Right renal cortex interstitium (tissue), 3 donors: Measurements from ENCODE around the gene SYTL5. TPM values are rescaled to one million over a fixed set of nuclear protein-coding genes. Genes with fewer than 3 reads are reported as not detected.
"Not testable (repeated sequence)": the region's sequence is repeated elsewhere in the genome, so short reads cannot be mapped to it uniquely, and the experiment has no call there.

ENCODE experiments used
- DNase-seq, 3 donors: peaks; one replicate each; pipeline ENCODE4 v3.0.0-alpha.2; 2013; ENCODE audit warnings: low read depth in 3 of 3, low spot score in 2 of 3
- polyA plus RNA-seq, 3 donors: library from polyadenylated mRNA; unstranded; fragments of 120-200 nt; gene quantifications; one replicate each; pipeline ENCODE4 v1.2.1, GENCODE V29; 2013; ENCODE audit not compliant: insufficient read length in 3 of 3

The SYTL5 gene
- 1 to 10 TPM; 2.8 to 3.4 (median 2.8) TPM for polyA plus RNA-seq

DNA sequence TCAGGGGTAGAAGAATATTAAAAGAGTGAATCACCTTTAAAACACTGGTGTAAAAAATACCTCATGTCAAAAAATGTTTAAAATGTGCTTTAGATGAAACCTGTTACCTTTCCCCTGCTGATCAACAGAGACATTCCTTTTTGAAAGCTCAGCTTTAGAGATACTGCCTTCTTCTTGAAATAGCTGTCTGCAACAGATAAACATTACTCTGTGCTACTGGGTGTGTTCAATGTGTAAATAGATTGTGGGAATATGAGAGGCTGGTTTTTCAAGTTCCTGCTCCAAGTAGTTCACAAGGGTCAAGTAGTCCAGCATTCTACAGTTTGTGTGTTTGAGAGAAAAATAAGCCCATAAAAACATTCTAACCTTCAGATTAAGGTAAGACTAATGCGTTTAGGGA lies at the start of gene SYTL5:
SYTL5 (plus strand) TSS at position 263 of the 400 bp plus-strand sequence. CDS start 27,337 bp downstream, outside the sequence.
- no peak for DNase-seq

- no peak for DNase-seq
Measured at GRCh38 chrX:37958525-37959211, 47.7 kb upstream of the SYTL5 start.

GRCh38 chrX:37959212-37960021 lies 46.9 kb upstream of the SYTL5 start:
- no peak for DNase-seq

DNA sequence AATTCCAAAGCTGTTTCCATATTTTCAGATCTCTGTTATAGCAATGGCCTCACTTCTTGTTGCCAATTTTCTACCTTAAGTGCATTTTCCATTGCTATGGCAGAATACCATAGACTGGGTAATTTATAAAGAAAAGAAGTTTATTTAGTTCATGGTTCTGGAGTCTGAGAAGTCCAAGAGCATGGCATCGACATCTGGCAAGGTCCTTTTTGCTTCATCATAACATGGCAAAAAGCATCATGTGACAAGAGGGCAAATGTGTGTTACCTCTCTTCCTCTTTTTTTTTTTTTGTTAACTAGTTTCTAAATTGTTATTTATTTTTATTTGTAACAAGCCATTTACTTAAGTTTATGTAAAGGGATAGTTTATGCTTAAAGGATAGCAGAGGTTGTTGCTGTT lies 45.2 kb upstream of the SYTL5 start:
- DNase-seq = no peak

GRCh38 chrX:37967714-37968113 lies 38.6 kb upstream of the SYTL5 start:
- no peak for DNase-seq

DNA sequence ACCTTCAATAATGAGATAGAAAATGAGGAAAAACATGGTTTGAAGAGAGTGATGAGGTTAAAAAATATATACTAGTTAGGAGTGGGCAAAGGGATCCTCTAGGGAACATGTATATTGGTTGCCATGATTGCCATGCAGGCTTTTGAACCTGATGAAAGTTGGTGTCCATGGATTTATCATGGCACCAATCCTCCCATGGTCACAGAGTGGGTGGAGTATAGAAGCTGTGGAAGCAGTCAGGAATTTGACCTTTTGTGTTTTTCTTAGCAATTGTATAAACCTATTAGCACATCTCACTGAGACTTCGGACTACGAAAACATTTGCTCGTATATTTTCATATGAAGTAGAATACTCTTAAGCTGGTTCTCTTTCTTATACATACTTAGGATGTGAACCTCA lies 30.9 kb upstream of the SYTL5 start:
- DNase-seq = no peak

- DNase-seq = no peak
Measured at GRCh38 chrX:37976153-37976552, 30.2 kb upstream of the SYTL5 start.

DNA sequence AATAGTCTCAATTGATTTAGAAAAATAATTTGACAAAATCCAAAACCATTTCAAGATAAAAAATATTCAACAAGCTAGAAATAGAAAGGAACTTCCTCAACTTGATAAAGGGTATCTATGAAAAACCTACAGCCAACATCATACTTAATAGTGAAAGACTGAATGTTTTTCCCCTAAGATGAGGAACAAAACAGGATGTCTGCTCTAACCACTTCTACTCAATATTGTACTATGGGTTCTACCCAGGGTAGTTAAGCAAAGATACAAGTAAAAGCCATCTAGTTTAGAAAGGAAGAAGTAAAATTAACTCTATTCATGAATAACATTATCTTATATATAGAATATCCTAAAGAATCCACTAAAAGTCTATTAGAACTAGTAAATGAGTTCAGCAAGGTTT lies 21.5 kb upstream of the SYTL5 start:
- no peak for DNase-seq

- DNase-seq = no peak
Measured at GRCh38 chrX:37986893-37987292, 19.5 kb upstream of the SYTL5 start.

GRCh38 chrX:37989304-37989703 lies 17.0 kb upstream of the SYTL5 start:
- DNase-seq = no peak

DNA sequence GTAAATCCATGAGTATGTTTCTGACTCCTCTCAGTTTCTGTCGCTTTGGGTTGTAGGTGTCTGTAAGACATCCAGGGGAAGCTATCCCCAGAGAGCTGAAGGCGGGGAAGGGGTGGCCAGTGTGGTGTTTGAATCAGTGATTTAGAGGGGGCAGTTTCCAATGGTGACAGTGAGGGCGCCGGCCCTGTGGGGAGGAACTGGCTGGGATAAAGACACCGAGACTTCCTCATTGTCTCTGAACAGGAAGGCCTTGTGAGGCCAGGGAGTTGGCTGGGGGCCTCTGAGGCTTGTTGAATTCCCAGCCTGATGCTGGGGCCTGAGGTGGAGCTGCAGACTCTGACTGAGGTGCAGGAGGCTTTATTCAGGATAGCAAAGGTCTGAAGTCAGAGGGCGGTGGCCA lies 15.1 kb upstream of the SYTL5 start:
- DNase-seq = not testable (repeated sequence)

DNA sequence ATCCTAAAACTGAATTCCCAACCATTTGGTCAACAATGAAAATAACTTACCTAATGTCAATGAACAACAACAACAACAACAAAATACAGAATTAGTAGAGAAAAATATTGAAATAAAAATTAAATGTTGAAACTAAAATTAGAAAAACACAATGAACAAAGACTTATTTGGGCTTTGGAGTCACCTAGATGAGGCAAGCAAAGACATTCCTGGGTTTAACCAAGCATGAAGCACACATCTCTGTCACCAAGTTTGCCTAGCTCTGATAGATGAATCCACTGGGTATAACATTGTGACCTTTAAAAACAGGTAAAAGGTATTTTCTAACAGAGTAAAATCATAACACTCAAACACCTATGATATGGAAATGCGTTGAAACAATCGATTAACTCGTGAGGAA lies 13.2 kb upstream of the SYTL5 start:
- DNase-seq = no peak

DNA sequence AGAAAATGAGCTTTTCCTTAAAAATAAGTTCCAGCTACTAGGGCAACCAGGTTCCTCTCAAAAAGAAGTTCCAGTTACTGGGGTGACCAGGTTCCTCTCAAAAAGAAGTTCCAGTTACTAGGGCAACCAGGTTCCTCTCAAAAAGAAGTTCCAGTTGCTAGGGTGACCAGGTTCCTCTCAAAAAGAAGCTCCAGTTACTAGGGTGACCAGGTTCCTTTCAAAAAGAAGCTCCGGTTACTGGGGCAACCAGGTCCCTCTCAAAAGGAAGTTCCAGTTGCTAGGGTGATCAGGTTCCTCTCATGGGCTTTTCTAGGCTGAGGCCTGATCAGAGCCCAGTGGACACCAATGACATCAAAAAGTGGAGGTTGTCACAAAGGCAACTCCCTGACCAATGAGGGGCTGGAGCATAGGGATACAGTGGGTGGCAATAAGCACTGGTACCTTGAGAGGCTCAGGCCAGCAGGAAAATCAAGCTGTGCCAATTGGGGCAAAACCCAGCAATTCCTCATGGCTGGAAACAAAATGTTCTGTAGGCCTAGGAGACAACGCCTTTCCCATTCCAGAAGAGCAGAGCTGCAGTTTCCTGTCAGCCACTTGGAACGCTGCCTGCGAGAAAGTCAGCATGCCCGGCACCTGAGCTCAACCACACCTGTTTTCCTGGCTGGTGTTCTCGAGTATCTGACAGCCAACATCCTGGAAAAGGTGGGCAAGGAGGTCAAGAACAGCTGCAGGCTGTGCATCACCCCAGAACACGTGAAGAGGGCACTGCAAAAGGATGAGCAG lies 12.3 kb upstream of the SYTL5 start:
- peak; percentile 10 to 39 (median 27) for DNase-seq

GRCh38 chrX:37995428-37995827 lies 10.9 kb upstream of the SYTL5 start:
- DNase-seq = no peak

GRCh38 chrX:37997096-37997495 lies 9.3 kb upstream of the SYTL5 start:
- no peak for DNase-seq

- no peak for DNase-seq
Measured at GRCh38 chrX:37998586-37999262, 7.6 kb upstream of the SYTL5 start.

- DNase-seq = no peak
Measured at GRCh38 chrX:38000706-38001105, 5.6 kb upstream of the SYTL5 start.

GRCh38 chrX:38004046-38004445 lies 2.3 kb upstream of the SYTL5 start:
- no peak for DNase-seq

GRCh38 chrX:38006778-38007177 lies 425 bp downstream of the SYTL5 start:
- DNase-seq = no peak

- no peak for DNase-seq
Measured at GRCh38 chrX:38008658-38009057, 2.3 kb downstream of the SYTL5 start.

GRCh38 chrX:38009641-38010040 lies 3.3 kb downstream of the SYTL5 start:
- DNase-seq = no peak
